Calu3 (cell line): Measurements from ENCODE around the gene ZNF239. TPM values are rescaled to one million over a fixed set of nuclear protein-coding genes. Genes with fewer than 3 reads are reported as not detected.

Experiments used
- BruUV-seq: library from RNA; stranded (reverse); fragments of 400-500 nt; replicated peaks from 2 replicates; lab custom pipeline; 2021; lab: Mats Ljungman, UMichigan
- CTCF ChIA-PET: fragments of 300-600 bp; sonication (Branson Sonifier 250); formaldehyde crosslinking; loops from one replicate; lab custom pipeline; 2022; ENCODE audit warnings: antibody characterized with exemption; lab: Charles Lee
- DNase-seq: peaks from one replicate; pipeline ENCODE4 v3.0.0; 2022
- H3K27ac Mint-ChIP-seq: one replicate; pipeline ENCODE4 v1.8.0; 2022; ENCODE audit warnings: mixed read lengths; ENCODE audit not compliant: unreplicated experiment
- H3K27me3 Mint-ChIP-seq: one replicate; pipeline ENCODE4 v1.8.0; 2022; ENCODE audit warnings: mixed read lengths; ENCODE audit not compliant: unreplicated experiment
- H3K36me3 Mint-ChIP-seq: one replicate; pipeline ENCODE4 v1.8.0; 2022; ENCODE audit warnings: mild to moderate bottlenecking, moderate library complexity, mixed read lengths; ENCODE audit not compliant: insufficient read depth, unreplicated experiment
- H3K4me1 Mint-ChIP-seq: one replicate; pipeline ENCODE4 v1.8.0; 2022; ENCODE audit warnings: mild to moderate bottlenecking, low read depth, mixed read lengths; ENCODE audit not compliant: unreplicated experiment
- H3K4me3 Mint-ChIP-seq: one replicate; pipeline ENCODE4 v1.8.0; 2022; ENCODE audit warnings: mild to moderate bottlenecking, low read depth, moderate library complexity, mixed read lengths; ENCODE audit not compliant: unreplicated experiment
- H3K9me3 Mint-ChIP-seq: one replicate; pipeline ENCODE4 v1.8.0; 2022; ENCODE audit warnings: low read depth, mixed read lengths; ENCODE audit not compliant: unreplicated experiment
- intact Hi-C: fragments of 100-400 bp; cut with micrococcal nuclease; formaldehyde crosslinking; loops from one replicate; pipeline ENCODE4 v1.10.0; 2022; ENCODE audit not compliant: unreplicated experiment
- total RNA-seq: library from RNA; stranded (reverse); gene quantifications from 2 replicates; pipeline ENCODE4 v1.2.3, GENCODE V29; 2022
- TF ChIP-seq, protein P1 (sequence below): fragments of 200-600 bp; IDR thresholded peaks from one replicate; pipeline ENCODE4 v1.8.0; 2022; ENCODE audit warnings: antibody characterized with exemption; ENCODE audit not compliant: unreplicated experiment

The ZNF239 gene
- total RNA-seq, 1 experiment from 2014 or later: 10.8 TPM

DNA sequence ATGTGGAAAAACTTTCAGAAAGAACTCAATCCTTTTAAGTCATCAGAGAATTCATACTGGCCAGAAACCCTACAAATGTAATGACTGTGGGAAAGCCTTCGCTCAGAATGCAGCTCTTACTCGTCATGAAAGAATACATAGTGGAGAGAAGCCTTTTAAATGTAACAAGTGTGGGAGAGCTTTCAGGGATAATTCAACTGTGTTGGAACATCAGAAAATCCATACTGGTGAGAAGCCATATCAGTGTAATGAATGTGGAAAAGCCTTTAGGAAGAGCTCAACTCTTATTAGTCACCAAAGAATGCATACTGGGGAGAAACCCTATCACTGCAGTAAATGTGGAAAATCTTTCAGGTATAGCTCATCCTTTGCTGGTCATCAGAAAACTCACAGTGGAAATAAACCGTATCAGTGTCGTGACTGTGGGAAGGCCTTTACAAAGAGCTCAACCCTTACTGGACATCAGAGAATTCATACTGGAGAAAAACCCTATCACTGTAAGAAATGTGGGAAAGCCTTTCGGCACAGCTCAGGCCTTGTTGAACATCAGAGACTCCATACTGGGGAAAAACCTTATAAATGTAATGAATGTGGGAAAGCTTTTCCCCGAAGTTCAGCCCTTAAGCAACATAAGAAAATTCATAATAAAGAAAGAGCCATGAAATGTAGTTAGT is 42.4 kb upstream of the ZNF239 start:
- TF ChIP-seq, protein P1, sequence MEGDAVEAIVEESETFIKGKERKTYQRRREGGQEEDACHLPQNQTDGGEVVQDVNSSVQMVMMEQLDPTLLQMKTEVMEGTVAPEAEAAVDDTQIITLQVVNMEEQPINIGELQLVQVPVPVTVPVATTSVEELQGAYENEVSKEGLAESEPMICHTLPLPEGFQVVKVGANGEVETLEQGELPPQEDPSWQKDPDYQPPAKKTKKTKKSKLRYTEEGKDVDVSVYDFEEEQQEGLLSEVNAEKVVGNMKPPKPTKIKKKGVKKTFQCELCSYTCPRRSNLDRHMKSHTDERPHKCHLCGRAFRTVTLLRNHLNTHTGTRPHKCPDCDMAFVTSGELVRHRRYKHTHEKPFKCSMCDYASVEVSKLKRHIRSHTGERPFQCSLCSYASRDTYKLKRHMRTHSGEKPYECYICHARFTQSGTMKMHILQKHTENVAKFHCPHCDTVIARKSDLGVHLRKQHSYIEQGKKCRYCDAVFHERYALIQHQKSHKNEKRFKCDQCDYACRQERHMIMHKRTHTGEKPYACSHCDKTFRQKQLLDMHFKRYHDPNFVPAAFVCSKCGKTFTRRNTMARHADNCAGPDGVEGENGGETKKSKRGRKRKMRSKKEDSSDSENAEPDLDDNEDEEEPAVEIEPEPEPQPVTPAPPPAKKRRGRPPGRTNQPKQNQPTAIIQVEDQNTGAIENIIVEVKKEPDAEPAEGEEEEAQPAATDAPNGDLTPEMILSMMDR: no peak
- intact Hi-C loops: no loop called here
- no TSS peak for BruUV-seq

DNA sequence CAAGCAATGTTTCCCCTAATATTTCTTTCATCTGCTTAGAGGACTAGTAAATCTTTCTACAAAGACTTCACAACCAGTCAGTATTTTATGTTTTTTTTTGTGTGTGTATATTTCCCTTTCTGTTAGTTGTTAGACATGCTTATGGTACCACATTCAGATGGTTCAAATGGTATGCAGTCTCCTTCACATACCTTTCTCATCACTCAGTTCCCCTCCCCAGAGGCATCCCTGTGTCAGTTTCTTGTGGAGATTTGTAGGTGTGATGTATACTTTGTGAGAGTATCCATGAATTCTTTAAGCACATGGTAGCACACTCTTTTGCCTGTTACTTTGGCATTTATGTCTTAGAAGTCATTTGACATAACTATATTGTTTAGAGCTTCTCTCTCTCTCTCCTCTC is 36.2 kb upstream of the ZNF239 start:
- H3K27me3 Mint-ChIP-seq: no peaks in the 10 kb centered on the region
- no peak overlapping the region for H3K27ac Mint-ChIP-seq
- no peak for DNase-seq
- BruUV-seq: no TSS peak
- intact Hi-C loops: no loop called here
- TF ChIP-seq, protein P1: no peak
- H3K4me3 Mint-ChIP-seq: no peak overlapping the region
- peaks cover 35% of the 10 kb centered on the region for H3K36me3 Mint-ChIP-seq
- peaks cover 14% of the 10 kb centered on the region for H3K9me3 Mint-ChIP-seq
- H3K4me1 Mint-ChIP-seq: peaks cover 7% of the 10 kb centered on the region
- CTCF ChIA-PET: no interaction called here

More for the DNA sequence above, 42.4 kb upstream of the ZNF239 start:
- H3K27ac Mint-ChIP-seq: no peak overlapping the region
- no peak overlapping the region for H3K4me3 Mint-ChIP-seq
- peaks cover 20% of the 10 kb centered on the region for H3K9me3 Mint-ChIP-seq
- no peak for DNase-seq
- H3K27me3 Mint-ChIP-seq: no peaks in the 10 kb centered on the region
- no peaks in the 10 kb centered on the region for H3K4me1 Mint-ChIP-seq
- H3K36me3 Mint-ChIP-seq: peaks cover 10% of the 10 kb centered on the region
- CTCF ChIA-PET: no interaction called here

DNA sequence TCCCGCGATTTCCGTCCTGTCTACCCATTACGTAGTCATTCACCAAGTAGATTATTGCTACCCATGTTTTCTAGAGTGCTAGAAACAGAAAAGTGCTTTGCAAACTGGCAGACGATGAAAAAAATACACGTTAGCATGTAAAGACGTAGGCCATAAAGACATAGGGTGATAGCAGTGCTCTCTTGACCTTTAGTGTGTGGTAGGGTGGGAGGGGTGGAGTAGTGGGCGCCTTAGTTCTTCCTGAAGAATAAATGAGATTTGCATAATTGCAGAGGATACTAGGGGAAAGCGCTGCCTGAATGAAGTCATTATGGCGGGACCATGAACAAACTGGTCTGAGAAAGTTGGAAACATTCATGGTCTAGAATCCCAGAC is 32.8 kb upstream of the ZNF239 start:
- intact Hi-C loops: no loop called here
- DNase-seq: no peak
- H3K9me3 Mint-ChIP-seq: peaks cover 8% of the 10 kb centered on the region
- CTCF ChIA-PET: no interaction called here
- no peak overlapping the region for H3K27ac Mint-ChIP-seq
- peak overlapping the region; percentile 71 for H3K4me3 Mint-ChIP-seq
- TF ChIP-seq, protein P1: no peak
- H3K36me3 Mint-ChIP-seq: peaks cover 24% of the 10 kb centered on the region
- H3K4me1 Mint-ChIP-seq: peaks cover 7% of the 10 kb centered on the region
- no TSS peak for BruUV-seq
- H3K27me3 Mint-ChIP-seq: peaks cover 5% of the 10 kb centered on the region

DNA sequence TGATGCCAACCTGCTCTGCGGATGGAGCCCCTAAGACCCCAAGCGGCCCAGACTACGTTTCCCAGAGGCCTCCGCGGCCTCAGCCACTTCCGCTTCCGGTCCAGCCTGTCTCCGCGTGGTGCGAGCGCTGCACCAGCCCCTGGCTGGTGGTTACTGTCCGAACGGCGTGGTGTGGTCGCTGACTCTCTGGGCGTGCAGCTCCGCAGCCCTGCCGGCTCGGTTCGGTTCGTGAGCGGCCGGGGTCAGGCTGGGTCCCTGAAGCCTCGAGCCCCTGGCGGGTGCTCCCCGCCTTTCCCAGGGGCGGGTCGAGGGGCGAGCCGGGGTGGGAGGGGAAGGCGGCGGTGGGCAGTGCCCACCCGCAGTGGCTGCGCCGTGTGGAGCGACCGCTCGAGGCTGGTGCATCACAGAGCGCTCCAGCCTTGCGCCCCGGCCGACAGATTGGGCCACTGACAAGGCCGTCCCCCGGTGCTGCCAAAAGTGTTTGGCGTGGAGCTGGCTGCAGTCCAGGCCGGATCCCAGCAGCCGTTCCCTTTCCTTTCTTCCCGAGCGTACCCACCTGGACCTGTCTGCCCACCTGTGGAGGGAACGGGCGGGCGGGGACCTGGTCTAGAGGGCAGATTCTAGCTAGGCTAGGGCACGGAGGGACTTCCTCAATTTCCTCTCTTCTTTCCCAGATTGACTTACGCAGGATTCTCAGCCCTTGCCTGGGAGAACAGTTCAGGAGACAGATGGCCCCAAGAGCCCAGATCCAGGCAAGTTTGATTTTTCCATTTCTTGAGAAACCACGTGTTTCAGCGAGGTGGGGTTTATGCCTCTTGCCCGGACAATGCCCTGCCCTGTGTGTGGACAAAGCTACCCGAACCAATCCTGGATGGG is 32.1 kb upstream of the ZNF239 start, which contains the start of gene ZNF485:
ZNF485 (plus strand) TSS at position 116 of the 876 bp plus-strand sequence; CDS start at position 729, 613 bp downstream.
- Mint-ChIP-seq H3K9me3 (peaks cover 12% of the 10 kb centered on the region), H3K27ac (no peak within 1 kb of the TSS), H3K4me1 (peaks cover 7% of the 10 kb centered on the region), H3K4me3 (peak within 1 kb of the TSS; percentile 71), H3K36me3 (peaks cover 24% of the 10 kb centered on the region), H3K27me3 (peaks cover 11% of the 10 kb centered on the region)
- DNase-seq: peak; percentile 71
- TF ChIP-seq, protein P1: no peak
- intact Hi-C loops: no loop called here
- BruUV-seq: no TSS peak
- CTCF ChIA-PET: no interaction called here
